Mucosa of rectum (tissue), 2 donors: ENCODE data around the gene FBRS.
"Not testable (repeated sequence)": the region's sequence is repeated elsewhere in the genome, so short reads cannot be mapped to it uniquely, and the experiment has no call there.

Experiments
- H3K27ac ChIP-seq, 2 donors: one replicate each; pipeline ENCODE4 v1.7.0; 2013; ENCODE audit warnings: inconsistent platforms in 2 of 2, low read depth in 2 of 2, low read length in 2 of 2
- H3K27me3 ChIP-seq, 2 donors: one replicate each; pipeline ENCODE4 v1.7.0; 2013; ENCODE audit warnings: low read length in 2 of 2; ENCODE audit not compliant: control insufficient read depth in 2 of 2, insufficient read depth in 2 of 2
- H3K36me3 ChIP-seq, 2 donors: one replicate each; pipeline ENCODE4 v1.7.0; 2013; ENCODE audit warnings: low read length in 2 of 2; ENCODE audit not compliant: control insufficient read depth in 2 of 2, insufficient read depth in 2 of 2
- H3K4me1 ChIP-seq, 2 donors: one replicate each; pipeline ENCODE4 v1.7.0; 2013; ENCODE audit warnings: low read length in 2 of 2, mild to moderate bottlenecking in 1 of 2; ENCODE audit not compliant: control insufficient read depth in 2 of 2, insufficient read depth in 2 of 2
- H3K4me3 ChIP-seq, 2 donors: one replicate each; pipeline ENCODE4 v1.7.0; 2013; ENCODE audit warnings: low read length in 2 of 2
- H3K9ac ChIP-seq, 2 donors: one replicate each; pipeline ENCODE4 v1.7.0; 2013; ENCODE audit warnings: low read length in 2 of 2, low read depth in 1 of 2, mild to moderate bottlenecking in 1 of 2
- H3K9me3 ChIP-seq, 2 donors: one replicate each; pipeline ENCODE4 v1.7.0; 2013; ENCODE audit warnings: low read length in 2 of 2; ENCODE audit not compliant: control insufficient read depth in 2 of 2
- donor health status: healthy.
- donor health status: Normal muscosa, but diverticular disease.

FBRS gene

GRCh38 chr16:30675143-30675542 lies 16.9 kb downstream of the FBRS start:
- Histone ChIP-seq H3K9ac (no peak overlapping the region), H3K27me3 (no peaks in the 10 kb centered on the region), H3K4me3 (no peak overlapping the region)

GRCh38 chr16:30677931-30678585 lies 19.8 kb downstream of the FBRS start:
- Histone ChIP-seq H3K27me3 (no peaks in the 10 kb centered on the region), H3K36me3 (no peaks in the 10 kb centered on the region), H3K27ac (no peak overlapping the region), H3K4me1 (no peaks in the 10 kb centered on the region), H3K4me3 (no peak overlapping the region), H3K9ac (no peak overlapping the region), H3K9me3 (no peaks in the 10 kb centered on the region)

More at GRCh38 chr16:30675143-30675542, 16.9 kb downstream of the FBRS start:
- Histone ChIP-seq H3K9me3 (no peaks in the 10 kb centered on the region), H3K27ac (no peak overlapping the region), H3K4me1 (no peaks in the 10 kb centered on the region), H3K36me3 (peaks cover 0 to 4% of the 10 kb centered on the region in 2 donors)

DNA sequence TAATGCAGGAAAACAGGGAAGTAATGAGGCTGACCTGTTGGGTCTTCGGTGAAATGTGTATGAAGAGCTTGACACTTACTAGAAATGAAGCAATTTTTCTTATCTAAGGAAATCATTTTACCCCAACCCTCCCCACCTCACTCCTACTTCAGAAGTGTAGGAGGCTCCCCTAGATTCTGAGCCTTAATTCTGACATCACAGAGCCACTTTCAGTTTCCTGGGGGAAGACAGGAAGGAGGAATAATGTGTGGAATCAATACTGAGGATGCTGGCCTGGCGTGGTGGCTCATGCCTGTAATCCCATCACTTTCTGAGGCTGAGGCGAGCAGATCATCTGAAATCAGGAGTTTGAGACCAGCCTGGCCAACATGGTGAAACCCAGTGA lies 20.3 kb downstream of the FBRS start:
- H3K9me3 ChIP-seq = no peaks in the 10 kb centered on the region
- no peak overlapping the region for H3K9ac ChIP-seq
- no peak overlapping the region for H3K4me3 ChIP-seq
- no peak overlapping the region for H3K27ac ChIP-seq
- no peaks in the 10 kb centered on the region for H3K4me1 ChIP-seq
- H3K36me3 ChIP-seq = no peaks in the 10 kb centered on the region
- no peaks in the 10 kb centered on the region for H3K27me3 ChIP-seq

DNA sequence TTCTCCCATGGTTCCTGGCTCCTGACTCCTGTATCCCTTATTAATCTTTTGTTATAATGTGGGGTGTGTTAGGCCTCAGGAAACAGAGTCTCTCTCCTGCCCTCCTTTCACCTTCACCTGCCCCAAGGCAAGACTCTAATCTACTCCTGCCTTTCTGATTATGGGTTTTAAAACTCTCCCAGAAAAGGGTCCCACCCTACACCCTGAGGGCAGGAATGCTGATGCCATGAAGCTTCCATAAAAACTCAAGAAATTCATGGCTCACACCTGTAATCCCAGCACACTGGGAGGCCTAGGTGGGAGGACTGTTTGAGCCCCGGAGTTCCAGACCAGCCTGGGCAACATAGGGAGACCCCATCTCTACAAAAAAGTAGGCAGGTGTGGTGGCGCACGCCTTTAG lies 22.1 kb downstream of the FBRS start:
- no peaks in the 10 kb centered on the region for H3K27me3 ChIP-seq
- H3K9ac ChIP-seq = no peak overlapping the region
- no peak overlapping the region for H3K27ac ChIP-seq
- H3K4me1 ChIP-seq = no peaks in the 10 kb centered on the region
- no peaks in the 10 kb centered on the region for H3K9me3 ChIP-seq
- no peak overlapping the region for H3K4me3 ChIP-seq
- no peaks in the 10 kb centered on the region for H3K36me3 ChIP-seq

DNA sequence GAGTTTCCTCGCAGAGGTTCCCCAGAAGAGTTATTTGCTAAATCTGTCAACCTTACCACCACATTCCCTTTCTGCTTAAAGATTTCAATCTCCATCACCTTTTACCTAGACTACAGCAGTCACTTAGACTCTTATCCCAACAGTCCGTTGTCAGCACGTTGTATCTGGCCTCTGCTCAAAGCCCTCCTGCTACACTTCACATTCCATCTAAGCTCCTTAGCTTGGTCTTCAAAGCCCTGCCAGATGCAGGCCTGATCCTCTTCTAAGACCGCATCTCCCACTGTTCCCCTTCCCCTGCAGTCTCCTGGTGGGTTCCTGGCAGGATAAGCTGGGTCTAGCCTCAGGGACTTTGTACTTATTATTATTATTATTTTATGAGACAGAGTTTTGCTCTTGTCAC lies 30.5 kb downstream of the FBRS start:
- Histone ChIP-seq H3K9ac (no peak overlapping the region), H3K4me1 (peaks cover 0 to under 1% of the 10 kb centered on the region in 2 donors), H3K4me3 (no peak overlapping the region)

GRCh38 chr16:30691907-30692306 lies 33.7 kb downstream of the FBRS start:
- Histone ChIP-seq H3K4me3 (no peak overlapping the region), H3K9ac (no peak overlapping the region), H3K4me1 (peaks cover 0 to 4% of the 10 kb centered on the region in 2 donors), H3K27ac (no peak overlapping the region), H3K9me3 (no peaks in the 10 kb centered on the region), H3K27me3 (no peaks in the 10 kb centered on the region), H3K36me3 (no peaks in the 10 kb centered on the region)

More for the DNA sequence above, 30.5 kb downstream of the FBRS start:
- no peak overlapping the region for H3K27ac ChIP-seq
- H3K9me3 ChIP-seq = no peaks in the 10 kb centered on the region
- H3K36me3 ChIP-seq = no peaks in the 10 kb centered on the region
- no peaks in the 10 kb centered on the region for H3K27me3 ChIP-seq

DNA sequence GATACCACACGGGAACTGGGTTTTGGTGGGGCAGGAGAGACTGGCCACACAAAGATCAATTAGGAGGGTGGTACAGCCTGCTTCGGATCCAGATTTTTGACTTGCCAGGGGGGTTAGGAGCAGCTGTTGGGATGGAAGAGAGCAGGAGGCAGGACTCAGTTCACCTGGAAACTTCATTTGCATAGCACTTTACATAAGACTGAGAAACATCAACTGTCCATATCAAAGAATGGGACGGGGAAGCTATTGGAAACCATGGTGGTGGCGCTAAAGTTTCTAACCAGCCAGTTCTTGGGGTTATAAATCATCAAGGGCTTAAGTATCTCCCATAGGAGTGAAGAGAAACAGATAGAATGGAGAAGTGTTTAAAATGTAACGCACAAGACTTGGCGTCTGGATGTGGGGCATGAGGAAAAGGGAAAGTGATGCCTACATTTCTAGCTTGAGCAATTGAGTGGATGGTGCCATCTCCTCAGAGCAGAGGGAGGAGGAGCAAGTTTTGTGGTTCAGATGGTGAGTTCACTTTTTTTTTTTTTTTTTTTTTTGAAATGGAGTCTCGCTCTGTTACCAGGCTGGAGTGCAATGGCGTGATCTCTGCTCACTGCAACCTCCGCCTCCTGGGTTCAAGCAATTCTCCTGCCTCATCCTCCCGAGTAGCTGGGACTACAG lies 34.3 kb downstream of the FBRS start:
- H3K4me1 ChIP-seq = peaks cover 5 to 8% of the 10 kb centered on the region in 2 donors
- no peaks in the 10 kb centered on the region for H3K9me3 ChIP-seq
- no peak overlapping the region for H3K27ac ChIP-seq
- no peak overlapping the region for H3K4me3 ChIP-seq
- no peaks in the 10 kb centered on the region for H3K27me3 ChIP-seq
- no peak overlapping the region for H3K9ac ChIP-seq
- H3K36me3 ChIP-seq = no peaks in the 10 kb centered on the region

DNA sequence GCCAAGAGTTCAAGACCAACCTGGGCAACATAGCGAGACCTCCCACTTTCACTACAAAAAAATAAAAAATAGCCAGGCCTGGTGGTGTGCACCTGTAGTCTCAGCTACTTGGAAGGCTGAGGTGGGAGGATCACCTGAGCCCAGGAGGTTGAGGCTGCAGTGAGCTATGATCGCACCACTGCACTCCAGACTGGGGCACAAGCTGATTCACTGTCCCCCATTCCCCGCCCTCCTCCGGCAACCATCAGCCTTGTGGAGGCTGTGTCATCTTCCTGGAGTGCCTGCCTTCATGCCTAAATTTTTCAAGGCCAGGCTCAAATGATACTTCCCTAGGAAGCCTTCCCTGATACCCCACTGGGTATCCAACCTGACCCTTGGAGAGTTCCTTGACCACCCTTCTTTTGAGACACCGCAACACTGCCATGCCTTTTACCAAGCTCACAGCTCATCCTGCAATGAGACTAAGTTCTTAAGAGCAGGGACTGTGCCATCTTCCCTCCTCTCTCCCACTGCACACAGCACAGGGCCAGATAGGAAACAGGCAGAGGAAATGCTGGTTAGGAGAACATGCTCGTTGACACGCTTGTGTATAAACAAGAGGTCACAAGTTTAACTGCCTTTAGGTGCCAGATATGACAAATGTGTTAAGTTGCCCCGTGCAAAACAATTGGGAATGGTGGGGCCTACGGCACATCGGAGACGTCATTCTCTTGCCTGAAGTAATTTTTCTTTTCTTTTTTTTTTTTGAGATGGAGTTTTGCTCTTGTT lies 36.9 kb downstream of the FBRS start:
- Histone ChIP-seq H3K36me3 (peaks cover 0 to 4% of the 10 kb centered on the region in 2 donors), H3K27me3 (no peaks in the 10 kb centered on the region), H3K9me3 (no peaks in the 10 kb centered on the region), H3K9ac (no peak overlapping the region), H3K27ac (no peak overlapping the region), H3K4me3 (no peak overlapping the region), H3K4me1 (peaks cover 18% of the 10 kb centered on the region in 2 donors)

- not testable (repeated sequence) for H3K9ac ChIP-seq, H3K4me3 ChIP-seq, H3K27me3 ChIP-seq, H3K9me3 ChIP-seq, H3K27ac ChIP-seq
- peaks cover 11 to 18% of the 10 kb centered on the region in 2 donors for H3K36me3 ChIP-seq
- peaks cover 19 to 23% of the 10 kb centered on the region in 2 donors for H3K4me1 ChIP-seq
Observed at GRCh38 chr16:30696646-30697045, 38.4 kb downstream of the FBRS start.
